H1 (cell line): ENCODE results near the gene PVALB. TPM values are rescaled to one million over a fixed set of nuclear protein-coding genes. Genes with fewer than 3 reads are reported as not detected.
A peak's percentile ranks its signal among the peaks of the same experiment; 100 is the strongest.

ENCODE experiments used
- CTCF ChIA-PET: fragments of 300-600 bp; sonication (Branson Sonifier 250); formaldehyde crosslinking; loops from one replicate; lab custom pipeline; 2021; ENCODE audit not compliant: partially characterized antibody; lab: Charles Lee
- POLR2A ChIA-PET: fragments of 300-600 bp; sonication (Branson Sonifier 250); formaldehyde crosslinking; loops from one replicate; lab custom pipeline; 2021; ENCODE audit warnings: inconsistent platforms; ENCODE audit not compliant: partially characterized antibody; lab: Charles Lee
- DNase-seq, 2 experiments: peaks; one replicate each; pipeline versions ENCODE4 v3.0.0 to v3.0.0-alpha.2; 2010 to 2022; ENCODE audit warnings: low spot score in 2 of 2, low read depth in 1 of 2, mixed read lengths in 1 of 2
- FAIRE-seq: peaks from 2 replicates; lab custom pipeline; 2011; peaks lifted over from hg19 to GRCh38; lab: Jason Lieb, UNC
- H2AFZ ChIP-seq: 2 replicates; pipeline ENCODE4 v1.8.1; 2012; ENCODE audit warnings: low read length, inconsistent platforms
- H2AK5ac ChIP-seq: 2 replicates; pipeline ENCODE4 v1.6.1; 2013; ENCODE audit warnings: low read depth, low read length
- H2BK120ac ChIP-seq: replicated peaks from 2 replicates; pipeline ENCODE3; 2013; ENCODE audit warnings: low read depth, low read length, inconsistent platforms
- H2BK12ac ChIP-seq: 2 replicates; pipeline ENCODE4 v1.6.1; 2013; ENCODE audit warnings: low read depth, low read length
- H2BK15ac ChIP-seq: 2 replicates; pipeline ENCODE4 v1.6.1; 2013; ENCODE audit warnings: low read length
- H2BK20ac ChIP-seq: 2 replicates; pipeline ENCODE4 v1.6.1; 2013; ENCODE audit warnings: low read length
- H2BK5ac ChIP-seq: 2 replicates; pipeline ENCODE4 v1.6.1; 2013; ENCODE audit warnings: low read depth, low read length
- H3K14ac ChIP-seq: 2 replicates; pipeline ENCODE4 v1.6.1; 2013; ENCODE audit warnings: inconsistent platforms; ENCODE audit not compliant: insufficient read length
- H3K18ac ChIP-seq: 2 replicates; pipeline ENCODE4 v1.6.1; 2013; ENCODE audit warnings: low read length; ENCODE audit errors: extremely low read depth
- H3K23ac ChIP-seq: 2 replicates; pipeline ENCODE4 v1.6.1; 2013; ENCODE audit warnings: inconsistent platforms; ENCODE audit not compliant: insufficient read length
- H3K23me2 ChIP-seq: 2 replicates; pipeline ENCODE4 v1.6.1; 2013; ENCODE audit warnings: low read depth, low read length
- H3K27ac ChIP-seq: 2 replicates; pipeline ENCODE4 v1.6.1; 2011; ENCODE audit warnings: low read depth, low read length, inconsistent platforms
- H3K27me3 ChIP-seq, 4 experiments: replicated peaks in 1 of 4; 1 replicate in 1 of 4; 2 replicates in 3 of 4; pipeline versions ENCODE4 v1.6.1 to v1.8.1; 2011 to 2013; ENCODE audit warnings: low read length in 3 of 4, mild to moderate bottlenecking in 3 of 4, inconsistent platforms in 2 of 4, mixed read lengths in 2 of 4, moderate library complexity in 1 of 4; ENCODE audit not compliant: control insufficient read depth in 3 of 4, insufficient read depth in 3 of 4; ENCODE audit errors: extremely low read depth in 1 of 4
- H3K36me3 ChIP-seq, 4 experiments: 2 replicates each; pipeline versions ENCODE4 v1.6.1 to v1.8.1; 2011 to 2013; ENCODE audit warnings: mild to moderate bottlenecking in 4 of 4, low read length in 3 of 4, moderate library complexity in 2 of 4, control low read depth in 1 of 4, inconsistent platforms in 1 of 4; ENCODE audit not compliant: insufficient read depth in 4 of 4, control insufficient read depth in 2 of 4
- H3K4ac ChIP-seq: replicated peaks from 2 replicates; pipeline ENCODE3; 2013; ENCODE audit warnings: low read length, low read depth, mixed read lengths, inconsistent platforms; ENCODE audit not compliant: insufficient read length
- H3K4me1 ChIP-seq, 4 experiments: replicated peaks in 1 of 4; 1 replicate in 1 of 4; 2 replicates in 3 of 4; pipeline versions ENCODE4 v1.6.1 to v1.8.1; 2011 to 2013; ENCODE audit warnings: low read length in 3 of 4, inconsistent platforms in 2 of 4, mixed read lengths in 1 of 4; ENCODE audit not compliant: insufficient read depth in 4 of 4, control insufficient read depth in 3 of 4
- H3K4me2 ChIP-seq, 2 experiments: 2 replicates each; pipeline versions ENCODE4 v1.6.1 to v1.8.1; 2011 to 2013; ENCODE audit warnings: low read depth in 2 of 2, low read length in 2 of 2, control low read depth in 1 of 2, inconsistent platforms in 1 of 2, mild to moderate bottlenecking in 1 of 2; ENCODE audit not compliant: insufficient read depth in 1 of 2
- H3K4me3 ChIP-seq, 4 experiments: fragments of 200-600, 300-600 bp in 1 of 4; sonication (generic), shearing (Covaris generic), sonication (Bioruptor Twin) in 1 of 4; 2 replicates each; pipeline versions ENCODE4 v1.5.1 to v1.8.1; 2011 to 2016; ENCODE audit warnings: low read length in 4 of 4, low read depth in 3 of 4, control low read depth in 2 of 4, inconsistent platforms in 2 of 4, mild to moderate bottlenecking in 2 of 4, mixed read lengths in 1 of 4, moderate library complexity in 1 of 4; ENCODE audit not compliant: insufficient read depth in 2 of 4; ENCODE audit errors: extremely low read depth in 1 of 4
- H3K56ac ChIP-seq: replicated peaks from 2 replicates; pipeline ENCODE3; 2013; ENCODE audit warnings: low read depth, mild to moderate bottlenecking, mixed read lengths, low read length, inconsistent platforms; ENCODE audit not compliant: insufficient read length
- H3K79me1 ChIP-seq: 2 replicates; pipeline ENCODE4 v1.6.1; 2013; ENCODE audit warnings: low read depth, low read length, control low read depth
- H3K79me2 ChIP-seq, 2 experiments: 2 replicates each; pipeline versions ENCODE4 v1.6.1 to v1.8.1; 2012 to 2013; ENCODE audit warnings: low read length in 2 of 2, mild to moderate bottlenecking in 2 of 2, inconsistent platforms in 1 of 2; ENCODE audit not compliant: insufficient read depth in 2 of 2, control insufficient read depth in 1 of 2
- H3K9ac ChIP-seq, 4 experiments: replicated peaks in 1 of 4; 1 replicate in 1 of 4; 2 replicates in 3 of 4; pipeline versions ENCODE4 v1.6.1 to v1.8.1; 2011 to 2013; ENCODE audit warnings: low read depth in 3 of 4, low read length in 3 of 4, control low read depth in 2 of 4, mild to moderate bottlenecking in 2 of 4, moderate library complexity in 2 of 4, inconsistent platforms in 1 of 4; ENCODE audit errors: extremely low read depth in 1 of 4
- H3K9me3 ChIP-seq, 2 experiments: 2 replicates each; pipeline versions ENCODE4 v1.6.1 to v1.8.1; 2012 to 2013; ENCODE audit warnings: mild to moderate bottlenecking in 2 of 2, moderate library complexity in 2 of 2, control low read depth in 1 of 2, inconsistent platforms in 1 of 2, low read depth in 1 of 2, low read length in 1 of 2, mixed read lengths in 1 of 2; ENCODE audit not compliant: insufficient read depth in 2 of 2
- H4K20me1 ChIP-seq, 2 experiments: replicated peaks in 1 of 2; 2 replicates each; pipeline versions ENCODE3 to v1.8.1; 2011 to 2013; ENCODE audit warnings: inconsistent platforms in 2 of 2, low read length in 2 of 2, mild to moderate bottlenecking in 1 of 2; ENCODE audit not compliant: insufficient read depth in 2 of 2, control insufficient read depth in 1 of 2
- H4K5ac ChIP-seq: 2 replicates; pipeline ENCODE4 v1.6.1; 2013; ENCODE audit warnings: low read length, low read depth, mixed read lengths, inconsistent platforms; ENCODE audit not compliant: insufficient read length
- H4K8ac ChIP-seq: 2 replicates; pipeline ENCODE4 v1.8.0; 2013; ENCODE audit warnings: mild to moderate bottlenecking, moderate library complexity, low read length, inconsistent platforms; ENCODE audit not compliant: insufficient read depth; ENCODE audit errors: extremely low read depth
- H4K91ac ChIP-seq: replicated peaks from 2 replicates; pipeline ENCODE3; 2013; ENCODE audit warnings: low read length, mixed read lengths, inconsistent platforms; ENCODE audit not compliant: insufficient read length
- BACH1 ChIP-seq: IDR thresholded peaks from 2 replicates; pipeline ENCODE4 v1.6.1; 2012; ENCODE audit warnings: low read length, improper control_type of control experiment
- MAFK ChIP-seq: IDR thresholded peaks from 2 replicates; pipeline ENCODE4 v1.6.1; 2012; ENCODE audit warnings: low read depth, mild to moderate bottlenecking, improper control_type of control experiment, low read length
- RNF2 ChIP-seq: fragments of 200-900, 300-1000 bp; sonication (generic); IDR thresholded peaks from 2 replicates; pipeline ENCODE4 v1.7.1; 2016; ENCODE audit warnings: borderline replicate concordance, low read depth, mild to moderate bottlenecking, antibody characterized with exemption, low read length; ENCODE audit not compliant: poor library complexity, severe bottlenecking; ENCODE audit errors: missing control alignments
- RXRA ChIP-seq: IDR thresholded peaks from 2 replicates; pipeline ENCODE4 v1.6.1; 2011; ENCODE audit warnings: low read depth, mild to moderate bottlenecking, low read length, moderate library complexity; ENCODE audit not compliant: insufficient read depth
- WGBS, 2 experiments: shearing (Covaris generic) in 1 of 2; methylation state at CpG; one replicate each; pipeline versions ENCODE4 v1.1.6 to v1.1.7; 2013 to 2015; ENCODE audit warnings: low lambda C conversion rate in 2 of 2, mixed read lengths in 2 of 2, inconsistent platforms in 1 of 2, low coverage in 1 of 2, missing lambda C conversion rate in 1 of 2; ENCODE audit not compliant: insufficient replicate concordance in 2 of 2, insufficient coverage in 1 of 2, insufficient read length in 1 of 2; ENCODE audit errors: extremely low coverage in 1 of 2, missing lambda C conversion rate in 1 of 2; 5-methylcytosine and 5-hydroxymethylcytosine counted together
- polyA plus RNA-seq, 7 experiments: library from polyadenylated mRNA; depleted of rRNA in 3 of 7; stranded (reverse) in 5 of 7; unstranded in 2 of 7; fragments of >200 nt in 5 of 7; fragments of 200-250 nt in 2 of 7; gene quantifications; 1 replicate in 5 of 7; 2 replicates in 1 of 7; 4 replicates in 1 of 7; pipeline versions ENCODE4 v1.2.1 to v1.2.3, GENCODE V29; 2011 to 2013; ENCODE audit warnings: missing spikeins in 2 of 7, mixed read lengths in 2 of 7
- total RNA-seq: library from RNA; stranded (reverse); fragmentation: NEBNext Ultra II Directional; extraction: Animal tissue kit (Norgen Biotek cat#: 25700); gene quantifications from 2 replicates; pipeline ENCODE4 v1.2.1, GENCODE V29; 2021

The PVALB gene
- total and polyA plus RNA-seq, 2 of the 8 experiments (the other 6 are each of a cell fraction or from before 2014, with no cell fraction given), result 1.7 to 5.4 TPM

DNA sequence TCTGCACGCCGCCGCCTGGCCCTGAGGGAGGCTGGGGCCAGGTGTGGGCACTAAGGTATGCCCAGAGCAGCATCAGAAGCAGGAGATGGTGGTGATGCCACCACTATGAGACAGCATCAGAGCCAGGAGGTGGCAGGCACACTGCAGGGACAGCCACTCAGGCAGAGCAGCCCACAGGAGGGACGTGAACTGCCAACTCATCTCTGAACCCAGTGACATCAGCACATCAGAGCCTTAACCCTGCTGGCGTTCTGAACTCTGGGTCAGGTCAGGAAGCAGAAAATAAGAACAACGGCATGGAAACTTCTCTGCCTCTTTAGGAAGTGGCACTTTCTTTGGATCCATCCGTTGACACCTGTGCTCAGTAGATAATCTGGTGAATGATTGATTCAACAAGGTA, 26.2 kb downstream of the PVALB start:
- Histone ChIP-seq H3K4me3 (no peak overlapping the region), H2BK5ac (no peak overlapping the region), H2BK12ac (0 out of 2 replicates have a peak overlapping the region, but pooled peaks have one; percentile 45), H2BK15ac (no peak overlapping the region), H4K20me1 (no peaks in the 10 kb centered on the region), H3K27ac (no peak overlapping the region), H3K4me1 (peaks cover 0 to 3% (median under 1%) of the 10 kb centered on the region in 4 experiments; a peak in 1 of 7 replicates), H3K56ac (no peak overlapping the region), H3K9me3 (no peaks in the 10 kb centered on the region), H3K14ac (no peak overlapping the region), H3K23me2 (no peaks in the 10 kb centered on the region; the same call in 1 of the 2 replicates), H3K18ac (no peak overlapping the region), H3K79me1 (no peaks in the 10 kb centered on the region; the same call in 1 of the 2 replicates), H2AK5ac (no peak overlapping the region), H3K27me3 (no peaks in the 10 kb centered on the region), H2AFZ (no peak overlapping the region), H4K5ac (no peak overlapping the region), H3K36me3 (no peaks in the 10 kb centered on the region), H3K79me2 (no peaks in the 10 kb centered on the region), H2BK20ac (no peak overlapping the region), H3K4ac (no peak overlapping the region), H3K9ac (no peak overlapping the region), H4K8ac (0 out of 2 replicates have a peak overlapping the region, but pooled peaks have one; percentile 19), H2BK120ac (no peak overlapping the region), H3K23ac (no peak overlapping the region), H4K91ac (no peak overlapping the region), H3K4me2 (no peak overlapping the region)
- WGBS, 2 experiments, result 76% methylated on average over 7 of the region's 7 CpGs; no CpG with 5 or more reads in 1 of the 2 experiments
- DNase-seq (no peak), FAIRE-seq (no peak)
- TF ChIP-seq MAFK (0 out of 2 replicates have a peak, but pooled peaks have one; percentile 6), RXRA (no peak), RNF2 (no peak), BACH1 (0 out of 2 replicates have a peak, but pooled peaks have one; percentile 47)
- CTCF ChIA-PET, result interaction anchor here (5.4 kb wide), 1 partner anchor 66 kb away, joined by 36 read pairs; no protein-coding TSS in a partner anchor
- POLR2A ChIA-PET, result no interaction called here
